GM18870 (cell line): ENCODE measurements around the gene NNAT.
"Not testable (repeated sequence)": the region's sequence is repeated elsewhere in the genome, so short reads cannot be mapped to it uniquely, and the experiment has no call there.

Experiments
- ATAC-seq: cut with Tn5 transposase; IDR thresholded peaks from one replicate; pipeline ENCODE4 v1.9.1; 2021; ENCODE audit warnings: moderate library complexity; ENCODE audit not compliant: unreplicated experiment

The NNAT gene

DNA sequence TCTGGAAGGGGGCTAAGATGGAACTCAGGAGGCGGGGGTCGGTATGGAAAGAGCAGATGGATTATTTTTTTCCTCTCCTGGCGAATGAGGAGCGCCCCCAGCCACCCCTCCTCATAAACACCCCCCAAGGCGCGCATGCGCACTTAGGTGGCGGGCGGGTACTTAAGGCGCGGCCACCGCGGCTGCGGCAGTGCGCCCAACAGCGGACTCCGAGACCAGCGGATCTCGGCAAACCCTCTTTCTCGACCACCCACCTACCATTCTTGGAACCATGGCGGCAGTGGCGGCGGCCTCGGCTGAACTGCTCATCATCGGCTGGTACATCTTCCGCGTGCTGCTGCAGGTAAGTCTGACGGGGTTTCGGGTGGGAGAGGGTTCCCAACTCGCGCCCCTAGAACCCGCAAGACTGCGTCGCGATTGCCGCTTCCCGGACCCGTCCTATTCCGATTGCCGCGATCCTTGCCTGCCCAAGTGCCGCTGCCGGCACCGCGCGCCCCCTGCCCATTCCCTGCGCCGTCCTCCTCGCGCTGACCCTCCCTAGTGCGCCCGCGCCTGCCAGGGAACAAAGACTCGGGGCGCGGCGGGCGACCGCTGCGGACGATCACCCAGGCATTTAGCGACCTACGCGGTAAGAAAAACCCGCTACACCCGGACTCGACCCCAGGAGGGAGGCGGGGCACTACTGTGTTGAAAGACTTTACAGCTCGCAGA is at the start of gene NNAT:
TSS of gene NNAT (plus strand) at position 190 of the 711 bp plus-strand sequence. CDS start at position 272, 82 bp downstream.
- ATAC-seq, result no peak

DNA sequence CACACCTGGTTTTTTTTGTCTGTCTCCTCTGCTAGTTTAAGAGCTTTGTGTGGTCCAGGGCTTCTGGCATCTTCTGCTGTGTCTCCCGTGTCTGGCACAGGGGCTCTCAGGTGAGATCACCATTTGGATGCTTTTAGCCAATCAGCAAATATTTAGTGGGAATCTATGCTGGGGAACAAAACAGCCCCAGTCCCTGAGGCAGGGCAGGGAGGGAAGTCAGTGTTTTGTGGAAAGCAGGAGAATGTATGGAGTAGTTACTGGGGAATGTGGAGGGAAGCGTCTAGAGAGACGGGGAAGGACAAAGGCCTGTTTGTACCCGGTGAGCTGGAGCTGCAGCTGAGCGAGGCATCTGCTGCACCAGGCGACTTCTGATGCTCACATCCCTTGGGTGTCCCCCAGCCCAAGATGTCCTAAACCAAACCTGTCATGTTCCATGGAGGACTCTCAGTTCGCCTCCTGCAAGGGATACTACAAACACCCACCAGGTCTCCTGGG is 49.3 kb upstream of the NNAT start:
- ATAC-seq, result no peak

- not testable (repeated sequence) for ATAC-seq
These were observed 48.6 kb upstream of the NNAT start for GRCh38 chr20:37472435-37472834.

- ATAC-seq, result no peak
These were observed 47.6 kb upstream of the NNAT start for GRCh38 chr20:37473249-37474000.

- ATAC-seq, result no peak
These were observed 46.7 kb upstream of the NNAT start for GRCh38 chr20:37474386-37474785.

- no peak for ATAC-seq
These were observed 45.8 kb upstream of the NNAT start for GRCh38 chr20:37475252-37475651.

DNA sequence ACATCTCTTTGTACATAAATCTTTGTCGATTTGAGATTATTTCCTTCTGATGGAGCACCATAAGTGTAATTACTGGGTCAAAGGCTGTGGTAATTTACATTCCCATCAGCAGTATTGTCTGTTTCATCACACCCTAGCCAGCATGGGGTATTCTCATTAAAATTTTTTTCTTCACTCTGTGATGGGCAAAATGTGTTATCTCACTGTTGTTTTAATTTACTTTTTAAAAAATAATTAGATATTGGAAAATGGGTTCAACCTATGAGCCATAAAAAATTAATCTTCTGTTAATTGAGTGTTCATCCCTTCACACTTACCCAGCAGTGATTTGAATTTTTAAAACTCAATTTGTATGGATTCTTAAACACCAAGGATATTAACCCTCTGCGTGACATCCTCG is 44.0 kb upstream of the NNAT start:
- ATAC-seq, result no peak

DNA sequence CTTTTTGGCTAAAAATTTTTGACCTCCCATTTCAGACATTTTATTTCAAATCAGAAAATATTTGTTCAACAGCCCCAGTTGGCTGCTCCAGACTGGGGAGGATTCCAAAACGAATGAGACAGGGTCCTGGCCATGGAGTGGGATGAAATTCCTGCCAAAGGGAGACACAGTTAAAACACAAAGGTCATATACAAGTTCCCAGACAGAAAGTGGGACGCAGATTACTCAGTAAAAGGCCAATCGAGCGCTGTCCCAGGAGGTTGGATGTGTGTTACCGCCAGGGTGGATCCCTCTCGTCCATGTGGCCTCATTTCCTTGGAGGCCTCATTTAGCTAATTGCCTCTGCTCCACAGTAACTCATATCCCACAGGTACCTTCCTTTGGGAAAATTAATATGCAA is 41.8 kb upstream of the NNAT start:
- ATAC-seq, result no peak

DNA sequence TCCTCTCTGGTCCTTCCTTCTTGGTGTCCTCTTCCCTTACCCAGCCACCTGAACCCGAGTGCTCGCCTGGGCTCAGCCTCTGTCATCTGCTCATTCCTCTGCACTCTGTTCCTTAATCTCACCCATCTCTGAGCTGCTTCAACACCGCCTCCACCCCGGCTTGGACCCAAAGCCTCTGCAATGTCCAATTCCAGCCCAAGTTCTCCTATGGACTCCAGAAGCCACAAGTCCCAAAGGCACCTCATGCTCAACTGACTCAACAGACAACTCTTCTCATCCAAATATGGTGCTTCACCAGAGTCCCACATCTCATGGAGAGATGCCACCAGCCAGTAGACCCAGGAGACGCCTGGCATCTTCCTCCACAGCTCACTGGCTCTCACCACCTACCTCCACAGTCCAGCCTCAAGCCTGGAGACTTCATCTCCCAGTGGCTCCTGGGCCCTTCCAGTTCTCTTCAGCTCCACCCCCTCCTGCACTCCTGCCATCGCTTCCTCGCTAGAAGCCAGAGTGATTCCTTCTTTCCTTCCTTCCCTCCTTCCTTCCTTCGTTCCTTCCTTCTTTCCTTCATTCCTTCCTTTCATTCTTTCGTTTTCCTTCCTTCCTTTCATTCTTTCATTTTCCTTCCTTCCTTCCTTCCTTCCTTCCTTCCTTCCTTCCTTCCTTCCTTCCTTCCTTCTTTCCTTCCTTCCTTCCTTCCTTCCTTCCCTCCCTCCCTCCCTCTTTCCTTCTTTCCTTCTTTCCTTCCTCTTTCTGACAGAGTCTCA is 40.9 kb upstream of the NNAT start:
- no peak for ATAC-seq

DNA sequence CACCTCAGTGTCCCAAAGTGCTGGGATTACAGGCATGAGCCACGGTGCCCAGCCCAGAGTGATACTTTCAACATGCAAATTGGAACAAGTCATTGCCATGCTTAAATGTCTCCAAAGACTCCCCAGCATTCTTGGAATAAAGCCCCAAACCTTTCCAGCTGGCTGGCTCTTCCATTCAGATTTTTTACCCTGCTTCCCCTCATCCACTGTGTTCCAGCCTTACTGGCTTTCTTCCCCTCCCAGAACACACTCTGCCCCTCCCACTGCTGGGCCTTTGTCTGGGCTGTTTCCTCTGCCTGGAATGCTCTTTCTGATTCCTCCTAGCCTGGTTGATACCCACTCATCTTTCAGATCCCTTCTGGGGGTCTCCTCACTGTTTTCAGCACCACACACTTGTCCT is 40.1 kb upstream of the NNAT start:
- no peak for ATAC-seq

DNA sequence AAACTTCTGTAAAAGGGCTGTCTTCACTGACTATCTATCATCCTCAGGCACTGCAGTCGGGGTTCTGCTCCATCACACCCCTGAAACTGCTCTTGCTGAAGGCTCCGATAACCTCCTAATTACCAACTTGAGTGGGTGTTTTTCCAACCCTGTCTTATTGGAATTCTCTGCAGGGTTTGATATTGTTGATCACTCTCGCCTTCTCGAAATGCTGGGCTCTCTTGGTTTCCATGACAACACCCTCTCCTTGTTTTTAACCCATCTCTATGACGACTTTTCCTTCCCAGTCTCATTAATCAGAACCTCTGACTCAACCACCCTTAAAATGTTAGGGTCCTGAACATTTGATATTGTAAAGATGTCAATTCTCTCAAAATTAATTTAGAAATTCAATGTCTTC is 39.4 kb upstream of the NNAT start:
- no peak for ATAC-seq

DNA sequence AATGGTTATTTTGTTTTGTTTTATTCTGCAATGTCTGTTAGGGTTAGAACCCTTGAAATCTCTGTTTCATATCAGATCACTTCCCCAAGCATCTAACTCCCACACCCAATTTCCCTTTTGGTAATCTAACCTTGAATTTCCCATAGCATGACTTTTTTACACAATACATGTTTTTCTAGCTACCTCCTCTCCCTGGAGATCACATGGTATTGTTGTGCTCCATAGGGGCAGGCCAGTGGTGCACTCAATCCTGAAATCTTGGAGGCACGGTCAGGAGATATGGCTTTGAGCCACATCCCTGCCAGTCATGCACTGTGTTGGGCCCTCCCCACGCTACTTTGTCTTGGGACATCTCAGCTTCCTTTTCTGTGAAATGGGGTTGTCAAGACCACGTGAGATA is 36.7 kb upstream of the NNAT start:
- no peak for ATAC-seq

- ATAC-seq, result not testable (repeated sequence)
These were observed 34.8 kb upstream of the NNAT start for GRCh38 chr20:37486209-37486608.

GRCh38 chr20:37490663-37491350 is 30.2 kb upstream of the NNAT start:
- no peak for ATAC-seq

GRCh38 chr20:37492096-37492625 is 28.9 kb upstream of the NNAT start:
- ATAC-seq, result no peak

DNA sequence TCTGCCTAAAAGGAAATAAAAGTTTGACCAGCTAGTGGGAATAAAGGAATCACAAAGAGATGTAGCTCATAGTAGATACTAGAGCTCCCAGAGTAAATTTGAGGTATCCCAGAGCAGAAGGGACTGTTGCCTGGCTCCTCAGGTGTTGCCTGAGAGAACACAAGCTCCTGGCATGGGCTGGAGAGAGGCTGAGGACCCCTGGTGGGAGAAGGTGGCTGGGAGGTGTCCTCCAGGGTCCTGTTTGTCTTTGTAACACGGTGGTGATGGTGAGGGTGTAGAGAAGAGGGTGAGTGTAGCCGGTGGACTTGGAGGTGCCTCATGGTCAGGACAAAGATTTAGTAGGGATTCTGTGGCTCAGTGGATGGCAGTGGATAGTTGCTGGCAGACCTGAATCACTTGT is 28.1 kb upstream of the NNAT start:
- no peak for ATAC-seq

DNA sequence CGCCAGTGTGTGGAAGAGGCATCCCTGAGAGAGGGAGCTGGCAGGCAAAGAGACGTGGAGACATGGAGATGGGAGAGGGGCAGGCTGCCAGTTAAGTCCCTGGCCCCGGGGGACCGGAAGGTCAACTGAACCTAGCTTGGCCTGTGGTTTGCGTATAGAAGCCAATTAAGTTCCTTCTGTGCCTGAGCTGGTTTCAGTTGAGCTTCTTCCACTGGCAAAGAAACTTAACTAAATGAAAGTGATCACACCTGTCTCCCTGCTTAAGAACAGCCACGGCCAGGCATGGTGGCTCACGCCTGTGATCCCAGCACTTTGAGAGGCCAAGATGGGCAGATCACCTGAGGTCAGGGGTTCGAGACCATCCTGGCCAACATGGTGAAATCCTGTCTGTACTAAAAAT is 26.7 kb upstream of the NNAT start:
- no peak for ATAC-seq

DNA sequence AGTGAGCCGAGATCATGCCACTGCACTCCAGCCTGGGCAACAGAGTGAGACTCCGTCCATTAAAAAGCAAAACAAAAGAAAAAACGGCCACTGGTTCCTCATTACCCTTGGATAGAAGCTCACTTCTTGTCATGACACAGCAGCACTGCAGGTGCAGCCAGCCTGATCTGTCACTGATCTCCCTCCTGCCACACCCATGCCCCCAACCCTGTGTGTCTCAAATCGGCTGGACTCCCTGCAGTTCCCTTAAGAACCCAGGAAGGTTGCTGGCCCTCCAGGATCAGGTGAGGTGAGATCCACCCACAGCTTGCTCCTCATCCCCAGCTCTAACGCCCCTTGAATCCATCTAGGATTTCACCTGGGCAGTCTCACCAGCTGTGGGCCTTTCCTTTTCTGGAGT is 26.3 kb upstream of the NNAT start:
- no peak for ATAC-seq

- no peak for ATAC-seq
These were observed 22.9 kb upstream of the NNAT start for GRCh38 chr20:37498066-37498665.

GRCh38 chr20:37500311-37500710 is 20.7 kb upstream of the NNAT start:
- ATAC-seq, result no peak
